ENCODE measurements around the gene SLC52A3.
A peak's percentile ranks its signal among the peaks of the same experiment; 100 is the strongest.
"Not testable (repeated sequence)": the region's sequence is repeated elsewhere in the genome, so short reads cannot be mapped to it uniquely, and the experiment has no call there.

The SLC52A3 gene

GRCh38 chr20:768426-768978, at the start of gene SLC52A3:
Gene SLC52A3, minus strand, starts transcription at chr20:768500. Its CDS starts 2,726 bp downstream, at chr20:765774.
- no peak for DNase-seq (ENCODE audit: low read depth)

- peak; percentile 56 for DNase-seq (ENCODE audit: low read depth)
These were observed 47.8 kb upstream of the SLC52A3 start for GRCh38 chr20:815914-816606.

GRCh38 chr20:815226-815625, 46.9 kb upstream of the SLC52A3 start:
- DNase-seq (ENCODE audit: low read depth), result no peak

- DNase-seq (ENCODE audit: low read depth), result no peak
These were observed 45.1 kb upstream of the SLC52A3 start for GRCh38 chr20:813390-813789.

GRCh38 chr20:812435-812814, 44.1 kb upstream of the SLC52A3 start:
- not testable (repeated sequence) for DNase-seq (ENCODE audit: low read depth)

GRCh38 chr20:811776-812434, 43.6 kb upstream of the SLC52A3 start:
- DNase-seq (ENCODE audit: low read depth), result not testable (repeated sequence)

GRCh38 chr20:805713-806112, 37.4 kb upstream of the SLC52A3 start:
- DNase-seq (ENCODE audit: low read depth), result no peak

GRCh38 chr20:801678-802077, 33.4 kb upstream of the SLC52A3 start:
- no peak for DNase-seq (ENCODE audit: low read depth)

- DNase-seq (ENCODE audit: low read depth), result not testable (repeated sequence)
These were observed 31.7 kb upstream of the SLC52A3 start for GRCh38 chr20:800026-800425.

- not testable (repeated sequence) for DNase-seq (ENCODE audit: low read depth)
These were observed 30.4 kb upstream of the SLC52A3 start for GRCh38 chr20:798746-799145.

GRCh38 chr20:796921-797320, 28.6 kb upstream of the SLC52A3 start:
- no peak for DNase-seq (ENCODE audit: low read depth)

GRCh38 chr20:792248-792647, 23.9 kb upstream of the SLC52A3 start:
- DNase-seq (ENCODE audit: low read depth), result no peak

GRCh38 chr20:791056-791455, 22.8 kb upstream of the SLC52A3 start:
- DNase-seq (ENCODE audit: low read depth), result no peak

- no peak for DNase-seq (ENCODE audit: low read depth)
These were observed 19.5 kb upstream of the SLC52A3 start for GRCh38 chr20:787825-788224.

- no peak for DNase-seq (ENCODE audit: low read depth)
These were observed 11.5 kb upstream of the SLC52A3 start for GRCh38 chr20:779771-780170.

GRCh38 chr20:776165-776564, 7.9 kb upstream of the SLC52A3 start:
- no peak for DNase-seq (ENCODE audit: low read depth)

- no peak for DNase-seq (ENCODE audit: low read depth)
These were observed 7.4 kb upstream of the SLC52A3 start for GRCh38 chr20:775679-776135.

- DNase-seq (ENCODE audit: low read depth), result no peak
These were observed 6.4 kb upstream of the SLC52A3 start for GRCh38 chr20:774660-775057.

- DNase-seq (ENCODE audit: low read depth), result no peak
These were observed 5.8 kb upstream of the SLC52A3 start for GRCh38 chr20:774016-774659.

GRCh38 chr20:772806-773205, 4.5 kb upstream of the SLC52A3 start:
- no peak for DNase-seq (ENCODE audit: low read depth)

GRCh38 chr20:771741-772464, 3.6 kb upstream of the SLC52A3 start:
- DNase-seq (ENCODE audit: low read depth), result no peak

GRCh38 chr20:770691-771090, 2.4 kb upstream of the SLC52A3 start:
- no peak for DNase-seq (ENCODE audit: low read depth)
